Activated CD8-positive, alpha-beta memory T cell treated with anti-CD3 and anti-CD28 coated beads, Interleukin-2, amount 50 U/mL, for 48 hours (primary cell): ENCODE results near the gene KLHL4.
"Not testable (repeated sequence)": the region's sequence is repeated elsewhere in the genome, so short reads cannot be mapped to it uniquely, and the experiment has no call there.

Experiments
- DNase-seq: peaks from one replicate; pipeline ENCODE4 v3.0.0-alpha.2; 2020

KLHL4 gene

DNA sequence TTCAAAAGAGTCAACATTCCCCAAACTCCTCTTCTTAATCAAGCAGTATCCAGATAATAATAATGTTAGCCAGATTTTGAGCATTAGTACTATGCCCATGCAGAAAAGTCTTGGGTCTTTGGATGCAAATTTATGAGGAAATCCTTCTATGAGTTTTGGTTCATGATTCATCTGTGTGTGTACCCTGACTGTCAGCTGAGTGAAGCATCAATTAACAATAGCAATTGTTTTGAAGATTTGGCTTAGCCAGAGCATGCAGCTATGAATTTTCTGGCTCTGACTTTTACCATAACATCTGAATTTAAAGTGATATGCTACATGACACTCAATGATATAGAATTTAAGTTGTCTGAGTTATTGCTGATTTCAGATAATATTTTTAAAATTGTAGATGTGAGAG is 145.8 kb downstream of the KLHL4 start:
- no peak for DNase-seq

DNA sequence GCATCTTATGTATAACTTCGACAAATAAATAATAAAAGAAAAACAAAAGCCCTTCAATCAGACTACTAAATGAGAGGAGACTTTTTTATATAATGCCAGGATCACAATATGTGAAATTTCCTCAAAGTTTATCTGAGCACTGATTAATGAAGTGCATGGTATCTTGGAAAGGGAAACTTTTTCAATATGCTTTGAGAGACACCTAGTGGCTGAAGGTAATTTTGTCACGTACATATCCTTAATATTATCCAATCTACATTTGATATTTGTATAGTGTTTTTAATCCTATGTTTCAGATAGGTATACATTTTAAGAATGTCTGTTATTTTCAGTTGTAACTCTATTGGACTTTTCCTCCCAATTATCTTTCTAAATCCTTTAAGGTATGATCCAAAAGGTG is 146.8 kb downstream of the KLHL4 start:
- no peak for DNase-seq

DNA sequence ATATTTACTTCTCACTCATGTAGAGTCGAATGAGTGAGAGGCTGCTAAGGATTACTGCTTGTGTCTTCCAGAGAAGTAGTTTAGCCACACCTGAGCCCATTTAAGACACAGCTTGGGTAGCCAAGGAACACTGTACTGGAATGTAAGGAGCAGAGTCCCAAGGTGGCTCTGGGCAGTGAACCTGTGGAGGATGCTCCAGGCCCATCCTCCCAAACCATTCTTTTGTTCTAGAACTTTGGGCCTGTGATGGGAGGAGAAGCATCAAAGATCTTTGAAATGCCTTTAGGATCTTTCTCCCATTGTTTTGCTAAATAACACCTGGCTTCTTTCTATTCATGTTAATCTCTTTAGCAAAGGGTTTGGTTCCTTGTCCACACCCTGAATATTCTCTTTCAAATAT is 162.2 kb downstream of the KLHL4 start:
- DNase-seq = no peak

DNA sequence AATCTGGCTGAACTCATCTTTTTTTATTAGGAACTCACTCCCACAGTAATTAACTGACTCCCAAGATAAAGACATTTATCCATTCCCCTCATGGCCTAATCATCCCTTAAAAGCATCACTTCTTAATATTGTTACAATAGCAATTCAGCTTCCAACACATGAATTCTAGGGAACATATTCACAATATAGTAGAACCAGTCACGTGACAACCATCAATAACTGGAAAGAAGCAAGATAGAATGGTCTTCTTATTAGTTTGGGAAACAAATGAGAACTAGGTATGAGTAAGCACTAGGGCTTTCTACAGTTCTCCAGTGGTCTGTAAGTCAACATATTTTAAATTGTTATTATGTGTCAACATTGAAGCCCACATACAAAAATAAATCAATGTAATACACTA is 170.1 kb downstream of the KLHL4 start:
- no peak for DNase-seq

DNA sequence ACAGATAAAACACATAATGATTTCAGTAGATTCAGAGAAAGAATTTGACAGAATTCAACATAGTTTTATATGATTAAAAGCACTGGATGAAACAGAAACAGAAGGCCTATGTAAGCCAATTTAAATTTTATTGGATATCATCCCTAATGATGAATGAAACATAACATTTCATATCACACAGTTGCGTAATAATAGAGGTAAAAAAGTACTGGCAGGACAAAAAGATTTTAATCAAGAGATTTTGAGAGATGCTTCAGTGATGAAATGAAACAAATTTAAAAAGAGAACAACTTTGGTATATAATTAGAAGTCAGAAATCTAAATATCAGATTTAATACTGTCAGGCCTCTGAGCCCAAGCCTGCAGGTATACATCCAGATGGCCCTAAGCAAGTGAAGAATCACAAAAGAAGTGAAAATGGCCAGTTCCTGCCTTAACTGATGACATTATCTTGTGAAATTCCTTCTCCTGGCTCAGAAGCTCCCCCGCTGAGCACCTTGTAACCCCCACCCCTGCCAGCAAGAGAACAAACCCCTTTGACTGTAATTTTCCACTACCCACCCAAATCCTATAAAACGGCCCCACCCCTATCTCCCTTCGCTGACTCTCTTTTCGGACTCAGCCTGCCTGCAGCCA is 170.6 kb downstream of the KLHL4 start:
- not testable (repeated sequence) for DNase-seq

DNA sequence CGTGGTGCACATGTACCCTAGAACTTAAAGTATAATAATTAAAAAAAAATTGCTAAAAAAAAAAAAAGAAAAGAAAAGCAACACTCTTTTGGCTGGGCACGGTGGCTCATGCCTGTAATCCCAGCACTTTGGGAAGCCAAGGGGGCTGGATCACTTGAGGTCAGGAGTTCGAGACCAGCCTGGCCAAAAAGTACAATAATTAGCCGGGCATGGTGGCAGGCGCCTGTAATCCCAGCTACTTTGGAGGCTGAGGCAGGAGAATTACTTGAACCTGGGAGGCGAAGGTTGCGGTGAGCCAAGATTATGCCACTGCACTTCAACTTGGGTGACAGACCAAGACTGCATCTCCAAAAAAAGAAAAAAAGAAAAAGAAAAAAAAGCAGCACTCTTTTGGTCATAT is 171.6 kb downstream of the KLHL4 start:
- DNase-seq = not testable (repeated sequence)

DNA sequence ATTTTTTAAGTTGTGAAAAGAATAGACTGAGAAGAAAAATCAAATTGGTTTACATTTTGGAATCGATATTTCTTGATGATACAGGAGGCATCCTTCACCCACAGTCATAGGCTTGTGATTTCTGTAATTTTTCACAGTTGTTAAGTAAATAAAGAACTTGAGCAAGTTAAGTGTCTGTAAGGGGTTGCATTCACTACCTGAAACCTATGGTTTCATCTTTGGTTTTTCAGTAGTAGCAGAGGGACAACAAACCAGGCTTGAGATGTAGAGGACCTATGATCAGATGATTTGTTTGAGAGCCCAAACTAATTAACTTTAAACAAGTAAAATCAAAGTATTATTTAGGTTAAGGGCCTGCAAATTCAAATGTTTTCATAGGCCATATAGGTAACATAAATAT is 175.6 kb downstream of the KLHL4 start:
- DNase-seq = no peak

DNA sequence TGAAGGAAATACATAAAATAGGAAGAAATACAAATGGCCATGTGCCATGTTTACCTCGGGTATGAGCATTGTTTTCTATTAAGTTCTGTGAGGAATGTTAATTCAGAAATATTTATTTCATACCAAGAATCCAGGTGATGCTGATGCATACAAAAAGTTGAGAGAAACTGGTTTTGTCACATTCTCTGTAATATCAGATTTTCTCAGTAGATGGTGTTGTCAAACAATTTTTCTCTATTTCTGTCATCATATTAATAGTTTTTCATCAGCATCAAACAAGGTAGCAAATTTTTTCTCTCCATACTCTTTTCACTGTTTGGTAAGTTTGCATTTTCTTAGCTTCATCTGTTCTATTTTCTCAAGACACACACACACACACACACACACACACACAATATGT is 179.8 kb downstream of the KLHL4 start:
- DNase-seq = no peak

DNA sequence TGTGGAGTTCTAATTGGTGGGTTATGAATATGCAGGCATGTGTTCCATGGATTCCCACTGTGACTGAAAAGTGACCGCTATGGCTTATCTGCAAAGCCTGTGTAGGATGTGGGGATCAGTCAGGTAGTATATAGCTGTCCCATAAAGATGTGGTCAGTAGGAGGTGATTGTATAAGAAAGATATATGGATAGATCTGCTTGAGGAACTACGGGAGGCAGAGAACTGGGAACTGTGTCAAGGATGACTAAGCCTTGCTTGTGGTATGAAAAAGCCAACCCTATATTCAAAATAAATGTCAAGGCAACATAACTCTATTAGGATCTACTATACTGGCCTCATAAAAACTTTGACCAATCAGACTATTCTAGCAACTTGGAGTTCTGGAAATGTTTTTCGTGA is 185.2 kb downstream of the KLHL4 start:
- DNase-seq = no peak

DNA sequence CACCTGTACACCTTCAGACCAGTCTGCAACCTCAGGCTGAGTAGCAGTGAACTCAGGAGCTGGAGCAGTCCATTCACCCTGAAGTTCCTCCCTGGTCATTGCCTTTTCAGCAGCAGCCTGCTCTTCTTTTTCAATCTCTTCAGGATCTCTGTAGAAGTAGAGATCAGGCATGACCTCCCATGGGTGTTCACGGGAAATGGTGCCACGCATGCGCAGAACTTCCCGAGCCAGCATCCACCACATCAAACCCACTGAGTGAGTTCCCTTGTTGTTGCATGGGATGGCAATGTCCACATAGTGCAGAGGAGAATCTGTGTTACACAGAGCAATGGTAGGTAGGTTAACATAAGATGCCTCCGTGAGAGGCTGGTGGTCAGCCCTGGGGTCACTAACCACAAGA is 185.9 kb downstream of the KLHL4 start:
- not testable (repeated sequence) for DNase-seq

DNA sequence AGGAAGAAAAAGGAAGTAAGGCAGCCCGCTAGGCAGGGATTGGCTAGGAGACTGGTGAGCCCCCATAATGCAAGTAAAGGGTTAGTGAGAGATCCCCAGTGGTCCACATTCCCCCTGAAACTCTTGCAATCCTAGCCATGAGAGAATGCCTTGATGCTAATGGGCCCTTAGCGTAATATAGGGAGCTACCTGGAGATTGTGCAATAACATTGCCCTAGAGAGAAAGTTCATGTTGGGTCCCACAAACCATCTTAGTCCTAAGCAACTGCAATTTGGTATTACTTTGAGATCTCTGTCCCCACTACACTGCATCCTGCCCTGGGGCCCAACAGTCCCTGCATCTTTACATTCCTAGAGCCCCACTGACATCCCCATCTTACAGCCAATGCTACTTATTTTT is 188.5 kb downstream of the KLHL4 start:
- no peak for DNase-seq

DNA sequence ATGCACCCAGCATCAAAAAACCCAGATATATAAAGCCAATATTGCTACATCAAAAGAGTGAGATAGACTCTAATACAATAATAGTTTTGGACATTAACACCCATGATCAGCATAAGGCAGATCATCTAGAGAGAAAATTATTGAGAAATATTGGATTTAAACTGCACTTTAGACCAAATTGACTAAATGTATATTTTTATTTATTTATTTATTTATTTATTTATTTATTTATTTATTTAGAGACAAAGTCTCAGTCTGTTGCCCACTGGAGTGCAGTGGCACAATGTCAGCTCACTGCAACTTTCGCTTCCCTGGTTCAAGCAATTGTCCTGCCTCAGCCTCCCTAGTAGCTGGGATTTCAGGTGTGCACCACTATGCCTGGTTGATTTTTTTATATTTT is 193.0 kb downstream of the KLHL4 start:
- no peak for DNase-seq
